AG04450 (cell line): ENCODE results near the gene SLC66A2. TPM values are rescaled to one million over a fixed set of nuclear protein-coding genes. Genes with fewer than 3 reads are reported as not detected.

ENCODE experiments used
- CTCF ChIA-PET: fragments of 300-600, 350-600 bp; formaldehyde crosslinking; extraction: SDS; loops from one replicate; lab custom pipeline; 2022; ENCODE audit warnings: antibody characterized with exemption, inconsistent platforms; lab: Charles Lee
- POLR2A ChIA-PET: fragments of 350-600 bp; formaldehyde crosslinking; extraction: SDS; loops from one replicate; lab custom pipeline; 2021; ENCODE audit warnings: antibody characterized with exemption, inconsistent platforms; lab: Yijun Ruan, JAX
- DNase-seq: peaks from one replicate; pipeline ENCODE4 v3.0.0-alpha.2; 2011; ENCODE audit warnings: low read depth, low spot score
- H3K27ac ChIP-seq: one replicate; pipeline ENCODE4 v1.5.1; 2012; ENCODE audit warnings: low read depth, low read length, control low read depth
- H3K27me3 ChIP-seq: one replicate; pipeline ENCODE4 v1.6.0; 2012; ENCODE audit warnings: low read length; ENCODE audit not compliant: control insufficient read depth, insufficient read depth
- H3K4me3 ChIP-seq: 2 replicates; pipeline ENCODE4 v1.5.1; 2011; ENCODE audit warnings: mild to moderate bottlenecking, low read depth, low read length, control low read depth
- H3K9me3 ChIP-seq: 2 replicates; pipeline ENCODE4 v1.5.1; 2012; ENCODE audit warnings: low read length; ENCODE audit not compliant: control insufficient read depth, insufficient read depth
- polyA plus RNA-seq: library from polyadenylated mRNA; depleted of rRNA; stranded (reverse); fragments of >200 nt; gene quantifications from 2 replicates; pipeline ENCODE4 v1.2.3, GENCODE V29; 2011
- TF ChIP-seq, protein P1 (sequence below): IDR thresholded peaks from 2 replicates; pipeline ENCODE4 v1.5.1; 2011; ENCODE audit warnings: low read depth, low read length, control low read depth, inconsistent platforms

The SLC66A2 gene
- polyA plus RNA-seq, 1 experiment, result 13.9 TPM

DNA sequence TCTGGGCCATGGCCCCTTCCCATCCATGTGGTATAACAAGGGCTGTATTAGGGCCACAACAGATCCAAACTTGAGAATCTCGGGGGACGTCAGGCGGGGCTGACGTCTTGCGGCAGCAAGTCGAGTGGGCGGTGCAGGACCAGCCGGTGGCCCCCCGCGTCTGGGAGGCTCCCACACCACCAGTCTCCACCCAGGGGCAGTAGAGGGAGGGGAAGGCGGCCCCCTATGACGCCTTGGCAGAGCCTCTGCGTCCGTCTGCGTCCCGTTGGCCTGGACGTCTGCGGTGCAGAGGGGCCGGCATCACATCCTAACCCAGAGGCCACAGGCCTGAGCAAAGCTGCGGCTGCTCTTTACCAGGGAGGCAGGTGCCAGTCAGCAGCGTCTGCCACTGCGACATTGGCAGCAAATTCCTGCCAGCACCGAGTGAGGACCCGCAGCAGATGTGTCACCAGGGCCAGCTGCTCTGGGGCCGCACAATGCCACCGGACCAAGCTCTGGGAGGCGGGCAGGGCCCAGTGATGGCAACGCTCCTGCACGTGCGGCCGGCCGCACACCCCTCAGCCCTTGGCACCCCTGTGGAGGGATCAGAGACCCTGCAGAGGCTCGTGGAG lies 79.9 kb downstream of the SLC66A2 start:
- H3K27me3 ChIP-seq, result peaks cover 17% of the 10 kb centered on the region
- no peak for DNase-seq
- POLR2A ChIA-PET, result no interaction called here
- CTCF ChIA-PET, result no interaction called here
- peaks cover 29% of the 10 kb centered on the region for H3K9me3 ChIP-seq
- TF ChIP-seq, protein P1, sequence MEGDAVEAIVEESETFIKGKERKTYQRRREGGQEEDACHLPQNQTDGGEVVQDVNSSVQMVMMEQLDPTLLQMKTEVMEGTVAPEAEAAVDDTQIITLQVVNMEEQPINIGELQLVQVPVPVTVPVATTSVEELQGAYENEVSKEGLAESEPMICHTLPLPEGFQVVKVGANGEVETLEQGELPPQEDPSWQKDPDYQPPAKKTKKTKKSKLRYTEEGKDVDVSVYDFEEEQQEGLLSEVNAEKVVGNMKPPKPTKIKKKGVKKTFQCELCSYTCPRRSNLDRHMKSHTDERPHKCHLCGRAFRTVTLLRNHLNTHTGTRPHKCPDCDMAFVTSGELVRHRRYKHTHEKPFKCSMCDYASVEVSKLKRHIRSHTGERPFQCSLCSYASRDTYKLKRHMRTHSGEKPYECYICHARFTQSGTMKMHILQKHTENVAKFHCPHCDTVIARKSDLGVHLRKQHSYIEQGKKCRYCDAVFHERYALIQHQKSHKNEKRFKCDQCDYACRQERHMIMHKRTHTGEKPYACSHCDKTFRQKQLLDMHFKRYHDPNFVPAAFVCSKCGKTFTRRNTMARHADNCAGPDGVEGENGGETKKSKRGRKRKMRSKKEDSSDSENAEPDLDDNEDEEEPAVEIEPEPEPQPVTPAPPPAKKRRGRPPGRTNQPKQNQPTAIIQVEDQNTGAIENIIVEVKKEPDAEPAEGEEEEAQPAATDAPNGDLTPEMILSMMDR, result no peak
- H3K27ac ChIP-seq, result no peak overlapping the region
- H3K4me3 ChIP-seq, result no peak overlapping the region

DNA sequence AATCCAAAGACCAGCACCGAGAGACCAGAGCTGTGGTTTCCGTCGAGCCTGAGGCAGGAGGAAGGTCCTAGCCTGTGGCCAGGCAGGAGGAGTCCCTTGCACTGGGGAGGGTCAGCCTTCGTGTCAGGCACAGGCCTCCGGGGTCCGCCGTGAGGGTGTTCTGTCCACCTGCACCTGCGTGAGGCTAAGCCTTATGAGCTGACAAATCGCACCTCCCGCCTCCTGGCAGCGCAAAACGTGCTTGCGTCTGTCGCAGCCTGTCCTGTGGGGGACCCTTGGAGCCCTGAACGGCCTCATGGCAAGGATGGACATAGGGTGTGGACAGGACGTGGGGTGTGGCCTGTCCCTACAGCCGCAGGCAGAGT lies 80.4 kb downstream of the SLC66A2 start:
- no peak overlapping the region for H3K4me3 ChIP-seq
- H3K9me3 ChIP-seq, result peaks cover 29% of the 10 kb centered on the region
- peaks cover 17% of the 10 kb centered on the region for H3K27me3 ChIP-seq
- no peak for DNase-seq
- ChIA-PET CTCF (no interaction called here), POLR2A (no interaction called here)
- TF ChIP-seq, protein P1, result no peak
- no peak overlapping the region for H3K27ac ChIP-seq

DNA sequence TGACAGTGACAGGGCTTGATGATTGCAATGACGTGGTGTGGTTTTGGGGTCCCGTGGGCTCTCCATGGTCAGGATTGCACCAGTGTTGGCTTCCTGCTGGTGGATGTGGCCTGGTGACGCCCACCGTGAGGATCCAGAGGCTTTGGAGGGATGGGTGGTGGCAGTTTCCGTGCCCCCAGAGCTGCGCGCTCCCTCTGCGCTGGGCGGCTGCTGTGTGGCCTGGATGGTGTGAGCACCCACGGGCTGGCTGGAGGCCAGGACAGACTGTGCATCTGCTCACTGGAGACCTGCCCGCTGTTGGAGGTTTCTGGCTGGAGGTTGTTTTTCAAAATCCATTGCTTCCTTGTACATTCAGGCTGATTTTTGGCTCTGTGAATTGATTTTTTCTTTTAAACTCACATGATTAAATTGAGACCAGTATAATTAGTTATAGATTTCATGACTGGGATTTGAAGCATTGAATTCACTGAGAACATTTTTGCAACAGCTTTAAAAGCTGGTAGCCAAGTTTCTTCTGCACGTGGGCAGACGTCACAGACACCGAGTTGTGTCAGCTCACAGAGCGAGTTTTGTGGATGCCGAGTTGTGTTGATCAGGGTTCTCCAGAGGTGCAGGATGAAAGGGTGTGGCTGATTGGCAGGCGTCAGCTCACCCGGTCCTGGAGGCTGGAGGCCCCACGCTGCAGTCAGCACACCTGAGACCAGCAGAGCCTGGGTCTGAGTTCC lies 81.0 kb downstream of the SLC66A2 start:
- ChIA-PET CTCF (no interaction called here), POLR2A (no interaction called here)
- H3K27ac ChIP-seq, result no peak overlapping the region
- TF ChIP-seq, protein P1, result no peak
- no peak overlapping the region for H3K4me3 ChIP-seq
- no peak for DNase-seq
- H3K27me3 ChIP-seq, result peaks cover 18% of the 10 kb centered on the region
- peaks cover 29% of the 10 kb centered on the region for H3K9me3 ChIP-seq

DNA sequence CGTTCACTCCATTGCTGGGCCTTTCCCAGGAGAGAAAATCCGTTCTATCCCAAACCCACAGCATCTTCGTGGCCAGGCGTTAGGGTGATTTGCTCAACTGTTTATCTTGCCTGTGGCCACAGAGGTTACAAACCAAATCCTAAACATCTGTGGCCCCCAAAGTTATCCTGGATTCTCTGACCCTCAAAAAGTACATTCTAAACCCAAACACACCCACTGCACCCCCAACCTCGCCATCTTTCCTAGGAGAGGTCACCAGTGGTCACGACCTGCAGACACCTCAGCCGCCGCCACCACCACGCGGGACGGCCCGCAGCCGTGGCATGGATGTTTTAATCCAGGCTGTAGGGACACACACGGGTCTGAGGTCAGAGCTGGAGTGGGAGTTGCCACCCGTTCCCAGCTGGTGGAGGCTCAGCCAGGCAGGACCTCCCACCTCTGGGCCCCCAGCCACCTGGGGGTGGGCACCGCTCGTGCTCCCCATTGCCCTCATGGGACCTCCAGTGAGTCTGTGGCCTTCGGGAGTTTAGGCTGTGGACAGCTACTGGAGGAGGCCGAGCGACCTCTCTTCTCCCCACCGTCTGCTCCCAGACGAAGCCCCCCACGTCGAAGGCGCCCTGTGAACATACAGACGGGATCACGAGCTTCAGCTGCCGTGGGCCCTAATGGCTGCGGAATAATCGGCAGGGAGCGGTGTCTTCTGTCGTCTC lies 81.7 kb downstream of the SLC66A2 start:
- no peak overlapping the region for H3K4me3 ChIP-seq
- H3K27ac ChIP-seq, result no peak overlapping the region
- peaks cover 29% of the 10 kb centered on the region for H3K9me3 ChIP-seq
- H3K27me3 ChIP-seq, result peaks cover 16% of the 10 kb centered on the region
- ChIA-PET POLR2A (no interaction called here), CTCF (no interaction called here)
- TF ChIP-seq, protein P1, result no peak
- DNase-seq, result no peak
